Left ventricle myocardium inferior (tissue), 1 donor: ENCODE data around the gene CLSTN1. TPM values are rescaled to one million over a fixed set of nuclear protein-coding genes. Genes with fewer than 3 reads are reported as not detected.
"Not testable (repeated sequence)": the region's sequence is repeated elsewhere in the genome, so short reads cannot be mapped to it uniquely, and the experiment has no call there.

ENCODE experiments used
- DNase-seq: peaks from one replicate; pipeline ENCODE4 v3.0.0-alpha.2; 2020
- H3K27ac ChIP-seq: fragments of 200-600 bp; replicated peaks from 2 replicates; pipeline ENCODE4 v1.8.0; 2021
- H3K27me3 ChIP-seq: fragments of 200-600 bp; 2 replicates; pipeline ENCODE4 v1.8.0; 2021; ENCODE audit warnings: low read depth
- H3K36me3 ChIP-seq: fragments of 200-600 bp; 2 replicates; pipeline ENCODE4 v1.8.0; 2021
- H3K4me1 ChIP-seq: fragments of 200-600 bp; 2 replicates; pipeline ENCODE4 v1.8.0; 2021
- H3K4me3 ChIP-seq: fragments of 200-600 bp; 2 replicates; pipeline ENCODE4 v1.8.0; 2021; ENCODE audit warnings: mild to moderate bottlenecking, moderate library complexity
- H3K9me3 ChIP-seq: fragments of 200-600 bp; replicated peaks from 2 replicates; pipeline ENCODE4 v1.8.0; 2021
- intact Hi-C: fragments of 100-400 bp; cut with micrococcal nuclease; formaldehyde crosslinking; loops from one replicate; pipeline ENCODE4 v1.11.0; 2022
- total RNA-seq: library from RNA; stranded (reverse); fragmentation: NEBNext Ultra II Directional; extraction: Animal tissue kit (Norgen Biotek cat#: 25700); gene quantifications from one replicate; pipeline ENCODE4 v1.2.1, GENCODE V29; 2021
- TF ChIP-seq, protein P1 (sequence below): fragments of 200-600 bp; IDR thresholded peaks from 2 replicates; pipeline ENCODE4 v1.8.0; 2021; ENCODE audit warnings: antibody characterized with exemption, mild to moderate bottlenecking, borderline replicate concordance
- donor health status: DM: no; HTN: yes; CAD: no; lungs with severe emphysema.

The CLSTN1 gene
- total RNA-seq, 1 donor from 2014 or later = 63.5 TPM

- H3K27me3 ChIP-seq = no peaks in the 10 kb centered on the region
- H3K36me3 ChIP-seq = peaks cover 74% of the 10 kb centered on the region
- no peak for DNase-seq
- no peak overlapping the region for H3K27ac ChIP-seq
- H3K9me3 ChIP-seq = no peaks in the 10 kb centered on the region
- peaks cover 5% of the 10 kb centered on the region for H3K4me1 ChIP-seq
- no peak overlapping the region for H3K4me3 ChIP-seq
- TF ChIP-seq, protein P1, sequence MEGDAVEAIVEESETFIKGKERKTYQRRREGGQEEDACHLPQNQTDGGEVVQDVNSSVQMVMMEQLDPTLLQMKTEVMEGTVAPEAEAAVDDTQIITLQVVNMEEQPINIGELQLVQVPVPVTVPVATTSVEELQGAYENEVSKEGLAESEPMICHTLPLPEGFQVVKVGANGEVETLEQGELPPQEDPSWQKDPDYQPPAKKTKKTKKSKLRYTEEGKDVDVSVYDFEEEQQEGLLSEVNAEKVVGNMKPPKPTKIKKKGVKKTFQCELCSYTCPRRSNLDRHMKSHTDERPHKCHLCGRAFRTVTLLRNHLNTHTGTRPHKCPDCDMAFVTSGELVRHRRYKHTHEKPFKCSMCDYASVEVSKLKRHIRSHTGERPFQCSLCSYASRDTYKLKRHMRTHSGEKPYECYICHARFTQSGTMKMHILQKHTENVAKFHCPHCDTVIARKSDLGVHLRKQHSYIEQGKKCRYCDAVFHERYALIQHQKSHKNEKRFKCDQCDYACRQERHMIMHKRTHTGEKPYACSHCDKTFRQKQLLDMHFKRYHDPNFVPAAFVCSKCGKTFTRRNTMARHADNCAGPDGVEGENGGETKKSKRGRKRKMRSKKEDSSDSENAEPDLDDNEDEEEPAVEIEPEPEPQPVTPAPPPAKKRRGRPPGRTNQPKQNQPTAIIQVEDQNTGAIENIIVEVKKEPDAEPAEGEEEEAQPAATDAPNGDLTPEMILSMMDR = no peak
- intact Hi-C loops = no loop called here
These were observed 74.4 kb downstream of the CLSTN1 start for GRCh38 chr1:9749361-9749760.

DNA sequence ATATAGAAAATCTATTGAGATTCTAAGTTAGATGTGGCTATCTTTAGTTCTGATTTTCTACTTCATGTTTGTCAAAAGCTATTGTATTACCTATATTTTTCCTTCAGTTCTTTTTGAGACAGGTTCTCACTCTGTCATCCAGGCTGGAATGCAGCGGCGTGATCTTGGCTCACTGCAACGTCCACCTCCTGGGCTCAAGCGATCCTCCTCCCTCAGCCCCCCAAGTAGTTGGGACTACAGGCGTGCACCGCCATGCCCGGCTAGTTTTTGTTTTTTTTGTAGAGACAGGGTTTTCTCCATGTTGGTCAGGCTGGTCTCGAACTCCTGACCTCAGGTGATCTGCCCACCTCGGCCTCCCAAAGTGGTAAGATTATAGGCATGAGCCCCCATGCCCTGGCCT is 75.4 kb downstream of the CLSTN1 start:
- H3K9me3 ChIP-seq, H3K4me1 ChIP-seq, H3K27ac ChIP-seq, DNase-seq, intact Hi-C loops, H3K4me3 ChIP-seq, H3K27me3 ChIP-seq: not testable (repeated sequence)
- H3K36me3 ChIP-seq = peaks cover 75% of the 10 kb centered on the region

DNA sequence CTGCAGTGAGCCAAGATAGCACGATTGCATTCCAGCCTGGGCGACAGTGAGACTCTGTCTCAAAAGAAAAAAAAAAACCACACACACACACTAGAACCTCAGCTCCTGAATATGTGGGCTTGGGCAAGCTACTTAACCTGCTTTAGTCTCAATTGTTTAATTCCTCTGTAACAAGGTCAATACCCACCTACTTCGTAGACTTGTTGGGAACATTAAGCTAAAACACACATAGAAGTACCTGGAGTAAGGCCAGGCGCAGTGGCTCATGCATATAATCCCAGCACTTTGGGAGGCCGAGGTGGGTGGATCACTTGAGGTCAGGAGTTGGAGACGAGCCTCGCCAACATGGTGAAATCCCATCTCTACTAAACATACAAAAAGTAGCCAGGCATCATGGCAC is 77.1 kb downstream of the CLSTN1 start:
- Histone ChIP-seq H3K27ac (no peak overlapping the region), H3K4me3 (no peak overlapping the region), H3K9me3 (no peaks in the 10 kb centered on the region), H3K27me3 (no peaks in the 10 kb centered on the region), H3K36me3 (peaks cover 85% of the 10 kb centered on the region), H3K4me1 (no peaks in the 10 kb centered on the region)
- intact Hi-C loops = no loop called here
- no peak for DNase-seq
- TF ChIP-seq, protein P1 = no peak

GRCh38 chr1:9746211-9746610 is 77.6 kb downstream of the CLSTN1 start:
- intact Hi-C loops = no loop called here
- Histone ChIP-seq H3K4me3 (no peak overlapping the region), H3K4me1 (no peaks in the 10 kb centered on the region), H3K27ac (no peak overlapping the region), H3K36me3 (peaks cover 85% of the 10 kb centered on the region), H3K27me3 (no peaks in the 10 kb centered on the region), H3K9me3 (no peaks in the 10 kb centered on the region)
- TF ChIP-seq, protein P1 = no peak
- DNase-seq = no peak

DNA sequence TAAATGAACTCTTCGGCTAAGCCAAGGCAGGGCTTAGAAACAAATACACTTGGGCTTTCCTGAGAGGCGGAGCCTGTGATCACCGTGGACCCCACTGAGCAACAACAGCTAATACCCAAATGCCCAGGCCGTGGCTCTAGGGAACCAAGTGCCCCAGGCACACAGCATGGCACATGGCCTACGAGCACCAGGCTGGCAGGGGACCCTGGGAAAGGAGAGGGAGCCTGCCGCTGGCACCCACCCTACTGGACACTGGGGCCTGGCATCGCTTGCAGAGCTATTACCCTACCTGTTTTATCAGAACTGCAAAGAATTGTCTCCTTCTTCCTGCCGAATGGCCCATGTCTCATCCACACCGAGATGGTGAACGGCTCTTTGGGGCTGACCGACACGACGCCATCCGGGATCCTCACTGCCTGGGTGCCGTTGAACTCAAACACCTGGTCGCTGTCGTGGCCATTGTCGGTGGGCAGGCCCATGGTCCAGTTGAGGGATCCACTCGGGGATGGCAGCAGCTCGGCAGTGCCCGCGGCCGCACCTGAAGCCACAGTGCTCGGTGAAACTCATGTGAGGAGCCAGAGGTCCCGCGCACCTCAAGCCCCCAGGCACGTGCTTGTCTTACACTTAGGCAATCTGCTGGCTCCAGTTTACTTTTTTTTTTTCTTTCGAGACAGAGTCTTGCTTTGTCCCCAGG is 79.5 kb downstream of the CLSTN1 start:
- Histone ChIP-seq H3K9me3 (no peaks in the 10 kb centered on the region), H3K27ac (no peak overlapping the region), H3K27me3 (no peaks in the 10 kb centered on the region), H3K36me3 (peaks cover 85% of the 10 kb centered on the region), H3K4me1 (no peaks in the 10 kb centered on the region), H3K4me3 (no peak overlapping the region)
- intact Hi-C loops = no loop called here
- no peak for DNase-seq
- TF ChIP-seq, protein P1 = no peak

DNA sequence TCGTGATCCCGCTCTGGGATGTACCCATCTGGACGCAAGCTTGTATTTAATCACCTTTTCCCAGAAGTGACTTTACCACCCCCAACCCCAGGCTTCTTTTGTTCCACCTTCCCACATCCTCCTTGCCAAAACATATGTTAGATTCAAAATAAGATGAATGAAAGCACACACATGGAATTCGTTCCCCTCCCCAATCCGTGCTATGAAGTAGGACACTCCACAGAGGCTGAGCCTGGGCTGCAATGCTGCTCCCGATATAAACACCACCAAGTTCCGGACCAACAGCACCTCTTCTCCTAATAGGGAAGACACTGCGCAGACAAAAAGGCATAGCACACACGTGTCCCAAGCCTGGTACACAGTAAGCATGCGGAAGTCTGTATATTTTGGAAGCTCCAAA is 86.1 kb downstream of the CLSTN1 start:
- no peak overlapping the region for H3K4me3 ChIP-seq
- intact Hi-C loops = no loop called here
- no peak for DNase-seq
- no peaks in the 10 kb centered on the region for H3K4me1 ChIP-seq
- no peaks in the 10 kb centered on the region for H3K9me3 ChIP-seq
- no peak overlapping the region for H3K27ac ChIP-seq
- TF ChIP-seq, protein P1 = no peak
- peaks cover 100% of the 10 kb centered on the region for H3K36me3 ChIP-seq
- no peaks in the 10 kb centered on the region for H3K27me3 ChIP-seq
